ENCODE data around the gene RAI1.

The RAI1 gene

DNA sequence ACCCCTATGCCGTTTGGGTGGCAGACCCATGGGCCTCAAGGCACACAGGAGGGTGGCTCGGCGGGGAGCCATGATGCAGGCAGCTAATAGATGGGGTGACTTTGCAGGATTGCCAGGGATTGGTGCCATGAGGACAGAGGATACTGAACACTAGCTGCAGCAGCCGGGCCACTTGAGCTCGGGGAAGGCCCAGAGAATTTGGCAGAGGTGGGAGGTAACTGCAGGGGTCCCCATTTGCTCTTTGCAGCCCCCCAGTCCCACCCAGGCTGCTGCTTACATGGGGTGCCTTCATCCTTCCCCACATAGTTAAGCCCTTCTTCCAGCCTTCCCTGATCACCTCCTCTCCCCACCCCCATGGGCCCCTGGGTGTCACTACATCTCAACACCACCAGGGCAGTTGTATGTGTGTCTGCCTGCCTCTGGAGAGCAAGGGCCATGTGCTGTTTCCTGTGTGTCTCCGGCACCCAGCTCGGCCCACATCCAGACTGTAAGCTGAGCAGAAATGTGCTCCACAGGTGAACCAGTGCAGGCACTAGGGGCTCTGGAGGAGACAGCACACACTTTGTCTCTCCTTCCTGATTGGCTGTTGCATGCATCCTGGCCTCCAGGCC, 103.5 kb downstream of the RAI1 start:
- DNase-seq (ENCODE audit: low read depth): no peak

DNA sequence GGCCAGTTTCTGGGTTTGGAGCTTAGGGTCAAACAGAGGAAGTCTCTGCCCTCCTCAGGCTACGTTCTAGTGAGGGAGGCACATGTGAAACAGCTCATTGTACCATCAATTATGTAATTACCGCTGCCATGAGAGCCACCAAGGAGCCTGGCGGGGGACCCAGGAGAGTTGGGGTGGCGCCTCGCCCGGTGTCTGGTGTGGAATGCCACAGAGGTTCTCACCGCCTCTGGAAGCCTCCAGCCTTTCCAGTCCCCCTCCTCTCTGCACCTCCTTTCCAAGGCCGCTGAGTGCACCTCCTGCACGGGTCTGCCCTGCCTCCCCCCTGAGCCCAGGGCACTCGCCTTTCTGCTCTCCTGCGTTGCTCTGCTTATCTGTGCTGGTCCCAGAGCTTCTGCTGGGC, 104.1 kb downstream of the RAI1 start:
- DNase-seq (ENCODE audit: low read depth): no peak

DNA sequence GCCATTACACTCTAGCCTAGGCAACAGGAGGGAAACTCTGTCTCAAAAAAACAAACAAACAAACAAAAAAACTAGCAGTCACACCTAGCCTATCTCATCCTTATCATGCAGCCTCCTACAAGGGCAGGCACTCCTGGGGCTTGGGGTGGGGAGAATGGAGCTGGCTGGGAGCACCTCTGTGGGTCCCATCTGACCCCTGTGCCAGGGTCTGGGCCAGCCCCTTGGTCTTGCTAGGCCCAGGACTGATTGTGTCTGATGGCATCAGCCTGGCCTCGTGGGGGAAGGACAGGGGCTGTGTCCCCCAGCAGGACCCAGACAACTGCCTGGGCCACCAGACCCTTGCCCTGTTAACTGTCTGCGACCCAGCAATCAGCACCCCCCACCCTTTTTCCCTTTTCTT, 105.7 kb downstream of the RAI1 start:
- DNase-seq (ENCODE audit: low read depth): no peak

DNA sequence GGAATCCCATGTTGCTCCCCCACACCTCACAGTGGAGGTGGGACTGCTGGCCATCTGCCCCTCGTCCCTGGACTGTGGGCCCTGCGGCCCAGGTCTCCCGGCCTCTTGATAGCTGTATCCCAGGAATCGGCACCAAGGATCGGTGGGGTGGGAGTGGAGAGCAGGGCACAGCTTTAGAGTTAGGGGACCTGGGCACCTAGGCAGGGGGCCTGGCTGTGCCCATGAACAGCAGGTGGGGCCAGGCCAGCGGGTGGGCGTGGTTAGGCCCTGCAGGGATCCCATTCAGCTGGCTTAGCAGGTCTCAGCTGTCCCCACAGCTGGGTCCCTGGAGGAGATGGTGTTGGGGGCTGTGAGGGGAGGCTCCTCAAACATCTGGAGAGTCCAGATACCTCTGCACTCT, 106.3 kb downstream of the RAI1 start:
- DNase-seq (ENCODE audit: low read depth): no peak

DNA sequence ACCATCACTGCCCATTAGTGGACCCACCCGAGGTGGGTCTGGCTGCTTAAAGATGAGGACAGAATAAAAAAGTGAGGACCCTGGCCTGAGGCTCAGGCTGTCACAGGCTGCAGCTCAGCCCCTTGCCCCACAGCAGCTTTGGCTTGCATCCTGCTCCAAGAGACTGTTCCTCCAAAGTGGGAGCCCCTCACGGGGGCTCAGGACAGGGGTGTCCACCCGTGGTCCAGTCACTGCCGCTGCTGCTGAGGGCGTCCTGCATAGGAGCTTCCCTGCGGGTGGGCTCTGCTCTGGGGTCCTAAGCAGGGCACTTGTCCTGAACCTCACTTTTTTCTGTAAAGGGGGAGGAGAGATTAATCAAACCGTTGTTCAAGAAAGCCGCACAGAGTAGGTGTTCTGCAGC, 107.7 kb downstream of the RAI1 start:
- DNase-seq (ENCODE audit: low read depth): no peak

DNA sequence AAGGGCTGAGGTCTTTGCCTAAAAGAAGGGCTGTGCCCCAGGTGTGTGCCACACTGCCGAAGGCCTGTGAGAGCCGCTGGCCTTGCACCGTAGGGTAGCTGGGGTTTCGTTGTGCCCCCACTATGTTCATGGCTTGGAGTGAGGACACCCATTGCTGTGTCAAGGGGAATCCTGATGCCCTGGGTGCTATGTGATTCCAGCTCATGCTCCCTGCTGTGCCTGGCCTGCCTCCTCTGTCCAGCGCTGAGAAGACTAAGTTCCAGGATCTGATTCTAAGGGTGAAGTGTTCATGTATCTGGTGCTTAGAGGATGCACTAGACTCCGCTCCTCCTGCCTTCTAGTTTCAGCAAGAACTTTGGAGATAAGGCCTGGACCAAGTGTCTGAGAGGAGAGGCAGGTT, 108.2 kb downstream of the RAI1 start:
- no peak for DNase-seq (ENCODE audit: low read depth)

DNA sequence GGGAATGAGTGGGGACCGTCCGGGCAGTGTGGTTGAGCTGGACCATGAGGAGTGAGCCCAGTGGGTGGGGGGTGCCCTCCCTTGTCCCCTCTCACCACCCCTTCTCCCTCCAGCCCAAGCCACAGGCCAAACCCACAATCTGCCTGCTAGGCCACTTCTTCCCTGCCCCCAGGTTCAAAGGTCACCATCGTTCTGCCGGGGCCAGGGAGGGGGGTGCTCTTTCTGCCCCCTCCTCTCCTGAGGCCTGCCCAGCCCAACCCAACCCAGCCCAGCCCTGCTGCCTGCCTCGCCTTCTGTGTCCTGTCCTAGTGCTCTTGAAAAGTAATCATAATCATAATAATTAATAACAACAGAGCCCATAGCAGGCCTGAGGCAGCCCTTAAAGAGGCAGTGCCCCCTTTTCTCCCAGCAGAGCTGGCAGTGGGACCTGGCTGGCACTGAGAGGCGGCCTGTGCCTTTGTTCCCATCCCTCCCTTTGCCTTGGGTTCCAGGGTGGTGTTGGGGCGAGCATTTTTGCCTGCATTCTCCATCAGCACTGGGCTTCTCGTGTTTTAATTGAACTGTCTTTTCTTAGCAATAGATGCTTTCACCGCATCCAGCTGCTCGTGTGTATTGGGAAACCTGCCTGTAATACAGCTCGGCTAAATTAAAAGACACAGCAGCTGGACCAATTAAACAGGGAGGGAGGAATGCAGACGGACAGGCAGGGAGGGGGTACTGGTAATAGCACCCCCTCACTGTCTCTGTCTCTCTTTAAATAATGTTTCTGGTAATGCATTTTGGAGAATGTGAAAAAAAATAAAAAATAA, 108.8 kb downstream of the RAI1 start:
- no peak for DNase-seq (ENCODE audit: low read depth)

DNA sequence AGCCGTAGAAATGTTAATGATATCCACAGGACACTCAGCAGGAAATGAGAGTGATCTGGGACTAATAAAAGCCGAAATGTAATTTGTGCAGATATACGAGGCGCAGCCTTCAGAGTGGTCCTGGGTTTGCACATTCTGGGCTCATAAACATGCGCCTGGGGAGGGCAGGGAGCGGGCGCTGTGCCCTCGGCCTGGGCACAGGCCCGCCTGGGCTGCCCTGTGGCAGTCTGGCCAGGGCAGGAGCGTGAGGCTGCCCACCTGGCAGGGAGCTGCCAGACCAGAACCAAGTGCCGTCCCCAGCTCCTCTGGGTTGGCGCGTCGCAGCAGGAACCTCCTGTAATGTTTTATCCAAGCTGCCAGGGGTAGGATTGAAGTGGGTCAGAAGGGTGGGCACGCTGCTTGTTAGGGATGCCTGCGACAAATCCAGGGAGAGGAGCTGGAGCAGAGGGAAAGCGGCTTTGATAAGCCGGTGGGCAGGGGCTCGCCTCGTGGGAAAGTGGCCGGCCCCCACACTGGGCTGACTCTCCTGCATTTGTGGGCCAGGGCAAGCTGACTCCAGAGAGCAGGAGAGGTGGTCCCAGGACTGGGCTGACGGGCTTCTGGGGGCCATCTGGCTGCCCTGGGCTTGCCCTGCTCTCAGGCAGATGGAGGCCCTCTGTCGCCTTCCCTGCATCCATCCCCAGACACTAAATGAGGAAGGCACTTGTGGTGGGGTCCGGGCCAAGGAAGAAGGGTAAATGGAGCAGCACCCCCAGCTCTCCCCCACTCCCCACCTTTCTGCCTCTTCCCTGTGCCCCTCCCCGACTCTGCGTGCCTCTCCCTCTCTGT, 109.6 kb downstream of the RAI1 start:
- DNase-seq (ENCODE audit: low read depth): no peak

DNA sequence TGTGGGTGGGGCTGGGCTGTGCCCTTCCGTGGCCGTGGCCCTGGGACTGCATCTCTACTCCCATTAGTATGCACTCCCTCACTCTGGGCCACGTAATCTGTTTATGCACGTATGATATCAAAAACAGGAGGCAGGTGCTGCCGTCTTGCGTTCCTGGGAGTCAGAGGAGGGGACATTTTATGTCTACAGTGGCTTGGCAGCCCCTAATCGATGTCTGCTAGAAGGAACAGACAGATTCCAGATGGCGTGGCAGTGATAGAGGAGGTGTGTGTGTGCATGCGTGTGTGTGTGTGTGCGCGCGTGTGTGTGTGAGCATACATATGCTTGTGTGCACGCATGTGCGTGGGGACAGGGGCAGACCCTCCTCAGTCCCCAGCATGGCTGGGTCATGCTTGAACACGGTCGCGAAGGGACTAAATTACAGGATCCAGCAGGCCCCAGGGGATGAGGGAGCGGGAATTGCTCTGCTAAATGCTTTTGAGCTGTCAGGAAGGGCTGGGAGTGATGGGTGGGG, 110.8 kb downstream of the RAI1 start:
- no peak for DNase-seq (ENCODE audit: low read depth)

DNA sequence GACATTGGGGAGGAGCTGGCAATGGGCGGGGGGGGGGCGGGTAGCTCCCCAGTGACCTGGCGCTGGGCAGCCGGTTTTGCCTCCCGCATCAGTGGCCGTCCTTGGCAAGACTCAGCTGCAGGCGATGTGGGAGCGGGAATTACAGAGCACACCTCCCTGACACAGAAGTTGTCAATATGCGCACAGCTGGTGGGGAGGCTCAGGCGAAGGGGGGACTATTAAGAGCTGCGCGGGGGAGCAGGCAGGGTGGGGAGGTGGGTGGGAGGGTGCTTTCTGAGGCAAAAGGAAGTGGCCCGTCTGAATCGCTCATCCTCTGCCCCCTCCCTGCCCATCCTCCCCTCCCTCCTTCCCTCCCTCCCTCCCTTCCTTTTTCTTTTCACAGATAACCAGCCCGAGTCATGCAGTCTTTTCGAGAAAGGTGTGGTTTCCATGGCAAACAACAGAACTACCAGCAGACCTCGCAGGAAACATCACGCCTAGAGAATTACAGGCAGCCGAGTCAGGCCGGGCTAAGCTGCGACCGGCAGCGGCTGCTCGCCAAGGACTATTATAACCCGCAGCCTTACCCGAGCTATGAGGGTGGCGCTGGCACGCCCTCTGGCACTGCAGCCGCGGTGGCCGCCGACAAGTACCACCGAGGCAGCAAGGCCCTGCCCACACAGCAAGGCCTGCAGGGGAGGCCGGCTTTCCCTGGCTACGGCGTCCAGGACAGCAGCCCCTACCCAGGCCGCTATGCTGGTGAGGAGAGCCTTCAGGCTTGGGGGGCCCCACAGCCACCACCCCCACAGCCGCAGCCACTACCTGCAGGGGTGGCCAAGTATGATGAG, 111.5 kb downstream of the RAI1 start:
- DNase-seq (ENCODE audit: low read depth): no peak

DNA sequence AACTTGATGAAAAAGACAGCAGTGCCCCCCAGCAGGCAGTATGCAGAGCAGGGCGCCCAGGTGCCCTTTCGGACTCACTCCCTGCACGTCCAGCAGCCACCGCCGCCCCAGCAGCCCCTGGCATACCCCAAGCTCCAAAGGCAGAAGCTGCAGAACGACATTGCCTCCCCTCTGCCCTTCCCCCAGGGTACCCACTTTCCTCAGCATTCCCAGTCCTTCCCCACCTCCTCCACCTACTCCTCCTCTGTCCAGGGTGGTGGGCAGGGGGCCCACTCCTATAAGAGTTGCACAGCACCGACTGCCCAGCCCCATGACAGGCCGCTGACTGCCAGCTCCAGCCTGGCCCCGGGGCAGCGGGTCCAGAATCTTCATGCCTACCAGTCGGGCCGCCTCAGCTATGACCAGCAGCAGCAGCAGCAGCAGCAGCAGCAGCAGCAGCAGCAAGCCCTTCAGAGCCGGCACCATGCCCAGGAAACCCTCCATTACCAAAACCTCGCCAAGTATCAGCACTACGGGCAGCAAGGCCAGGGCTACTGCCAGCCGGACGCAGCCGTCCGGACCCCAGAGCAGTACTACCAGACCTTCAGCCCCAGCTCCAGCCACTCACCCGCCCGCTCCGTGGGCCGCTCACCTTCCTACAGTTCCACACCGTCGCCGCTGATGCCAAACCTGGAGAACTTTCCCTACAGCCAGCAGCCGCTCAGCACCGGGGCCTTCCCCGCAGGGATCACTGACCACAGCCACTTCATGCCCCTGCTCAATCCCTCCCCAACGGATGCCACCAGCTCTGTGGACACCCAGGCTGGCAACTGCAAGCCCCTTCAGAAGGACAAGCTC, 112.3 kb downstream of the RAI1 start:
- no peak for DNase-seq (ENCODE audit: low read depth)

DNA sequence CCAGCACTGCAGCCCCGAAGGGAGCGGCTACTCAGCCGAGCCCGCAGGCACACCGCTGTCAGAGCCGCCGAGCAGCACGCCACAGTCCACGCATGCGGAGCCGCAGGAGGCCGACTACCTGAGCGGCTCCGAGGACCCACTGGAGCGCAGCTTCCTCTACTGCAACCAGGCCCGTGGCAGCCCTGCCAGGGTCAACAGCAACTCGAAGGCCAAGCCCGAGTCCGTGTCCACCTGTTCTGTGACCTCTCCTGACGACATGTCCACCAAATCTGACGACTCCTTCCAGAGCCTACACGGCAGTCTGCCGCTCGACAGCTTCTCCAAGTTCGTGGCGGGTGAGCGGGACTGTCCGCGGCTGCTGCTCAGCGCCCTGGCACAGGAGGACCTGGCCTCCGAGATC, 113.1 kb downstream of the RAI1 start:
- DNase-seq (ENCODE audit: low read depth): no peak

DNA sequence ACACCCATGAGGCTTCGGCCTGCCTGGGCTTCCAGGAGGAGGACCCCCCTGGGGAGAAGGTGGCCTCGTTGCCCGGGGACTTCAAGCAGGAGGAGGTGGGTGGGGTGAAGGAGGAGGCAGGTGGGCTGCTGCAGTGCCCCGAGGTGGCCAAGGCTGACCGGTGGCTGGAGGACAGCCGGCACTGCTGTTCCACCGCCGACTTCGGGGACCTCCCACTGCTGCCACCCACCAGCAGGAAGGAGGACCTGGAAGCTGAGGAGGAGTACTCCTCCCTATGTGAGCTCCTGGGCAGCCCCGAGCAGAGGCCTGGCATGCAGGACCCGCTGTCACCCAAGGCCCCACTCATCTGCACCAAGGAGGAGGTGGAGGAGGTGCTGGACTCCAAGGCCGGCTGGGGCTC, 114.0 kb downstream of the RAI1 start:
- no peak for DNase-seq (ENCODE audit: low read depth)

DNA sequence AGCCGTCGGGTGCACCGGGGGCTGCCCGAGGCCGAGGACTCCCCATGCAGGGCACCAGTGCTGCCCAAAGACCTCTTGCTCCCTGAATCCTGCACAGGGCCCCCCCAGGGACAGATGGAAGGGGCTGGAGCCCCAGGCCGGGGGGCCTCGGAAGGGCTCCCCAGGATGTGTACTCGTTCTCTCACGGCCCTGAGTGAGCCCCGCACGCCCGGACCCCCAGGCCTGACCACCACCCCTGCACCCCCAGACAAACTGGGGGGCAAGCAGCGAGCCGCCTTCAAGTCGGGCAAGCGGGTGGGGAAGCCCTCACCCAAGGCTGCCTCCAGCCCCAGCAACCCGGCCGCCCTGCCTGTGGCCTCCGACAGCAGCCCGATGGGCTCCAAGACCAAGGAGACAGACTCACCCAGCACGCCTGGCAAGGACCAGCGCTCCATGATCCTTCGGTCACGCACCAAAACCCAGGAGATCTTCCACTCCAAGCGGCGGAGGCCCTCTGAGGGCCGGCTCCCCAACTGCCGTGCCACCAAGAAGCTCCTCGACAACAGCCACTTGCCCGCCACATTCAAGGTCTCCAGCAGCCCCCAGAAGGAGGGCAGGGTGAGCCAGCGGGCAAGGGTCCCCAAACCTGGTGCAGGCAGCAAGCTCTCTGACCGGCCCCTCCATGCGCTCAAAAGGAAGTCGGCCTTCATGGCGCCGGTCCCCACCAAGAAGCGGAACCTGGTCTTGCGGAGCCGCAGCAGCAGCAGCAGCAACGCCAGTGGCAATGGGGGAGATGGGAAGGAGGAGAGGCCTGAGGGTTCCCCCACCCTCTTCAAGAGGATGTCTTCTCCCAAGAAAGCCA, 114.9 kb downstream of the RAI1 start:
- no peak for DNase-seq (ENCODE audit: low read depth)

DNA sequence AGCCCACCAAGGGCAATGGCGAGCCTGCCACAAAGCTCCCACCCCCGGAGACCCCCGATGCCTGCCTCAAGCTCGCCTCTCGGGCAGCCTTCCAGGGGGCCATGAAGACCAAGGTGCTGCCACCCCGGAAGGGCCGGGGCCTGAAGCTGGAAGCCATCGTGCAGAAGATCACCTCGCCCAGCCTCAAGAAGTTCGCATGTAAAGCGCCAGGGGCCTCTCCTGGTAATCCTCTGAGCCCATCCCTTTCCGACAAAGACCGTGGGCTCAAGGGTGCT, 115.5 kb downstream of the RAI1 start:
- DNase-seq (ENCODE audit: low read depth): no peak

DNA sequence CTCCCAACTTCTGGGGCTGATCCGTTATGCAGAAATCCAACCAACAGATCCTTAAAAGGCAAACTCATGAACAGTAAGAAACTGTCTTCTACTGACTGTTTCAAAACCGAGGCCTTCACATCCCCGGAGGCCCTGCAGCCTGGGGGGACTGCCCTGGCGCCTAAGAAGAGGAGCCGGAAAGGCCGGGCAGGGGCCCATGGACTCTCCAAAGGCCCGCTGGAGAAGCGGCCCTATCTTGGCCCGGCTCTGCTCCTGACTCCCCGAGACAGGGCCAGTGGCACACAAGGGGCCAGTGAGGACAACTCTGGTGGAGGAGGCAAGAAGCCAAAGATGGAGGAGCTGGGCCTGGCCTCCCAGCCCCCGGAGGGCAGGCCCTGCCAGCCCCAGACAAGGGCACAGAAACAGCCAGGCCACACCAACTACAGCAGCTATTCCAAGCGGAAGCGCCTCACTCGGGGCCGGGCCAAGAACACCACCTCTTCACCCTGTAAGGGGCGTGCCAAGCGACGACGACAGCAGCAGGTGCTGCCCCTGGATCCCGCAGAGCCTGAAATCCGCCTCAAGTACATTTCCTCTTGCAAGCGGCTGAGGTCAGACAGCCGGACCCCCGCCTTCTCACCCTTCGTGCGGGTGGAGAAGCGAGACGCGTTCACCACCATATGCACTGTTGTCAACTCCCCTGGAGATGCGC, 116.0 kb downstream of the RAI1 start:
- DNase-seq (ENCODE audit: low read depth): no peak

DNA sequence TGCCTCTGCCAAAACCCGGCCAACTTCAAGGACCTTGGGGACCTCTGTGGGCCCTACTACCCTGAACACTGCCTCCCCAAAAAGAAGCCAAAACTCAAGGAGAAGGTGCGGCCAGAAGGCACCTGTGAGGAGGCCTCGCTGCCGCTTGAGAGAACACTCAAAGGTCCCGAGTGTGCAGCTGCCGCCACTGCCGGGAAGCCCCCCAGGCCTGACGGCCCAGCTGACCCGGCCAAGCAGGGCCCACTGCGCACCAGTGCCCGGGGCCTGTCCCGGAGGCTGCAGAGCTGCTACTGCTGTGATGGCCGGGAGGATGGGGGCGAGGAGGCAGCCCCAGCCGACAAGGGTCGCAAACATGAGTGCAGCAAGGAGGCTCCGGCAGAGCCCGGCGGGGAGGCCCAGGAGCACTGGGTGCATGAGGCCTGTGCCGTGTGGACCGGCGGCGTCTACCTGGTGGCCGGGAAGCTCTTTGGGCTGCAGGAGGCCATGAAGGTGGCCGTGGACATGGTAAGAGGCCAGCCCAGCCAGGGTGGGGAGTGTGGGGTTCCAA, 116.8 kb downstream of the RAI1 start:
- no peak for DNase-seq (ENCODE audit: low read depth)

DNA sequence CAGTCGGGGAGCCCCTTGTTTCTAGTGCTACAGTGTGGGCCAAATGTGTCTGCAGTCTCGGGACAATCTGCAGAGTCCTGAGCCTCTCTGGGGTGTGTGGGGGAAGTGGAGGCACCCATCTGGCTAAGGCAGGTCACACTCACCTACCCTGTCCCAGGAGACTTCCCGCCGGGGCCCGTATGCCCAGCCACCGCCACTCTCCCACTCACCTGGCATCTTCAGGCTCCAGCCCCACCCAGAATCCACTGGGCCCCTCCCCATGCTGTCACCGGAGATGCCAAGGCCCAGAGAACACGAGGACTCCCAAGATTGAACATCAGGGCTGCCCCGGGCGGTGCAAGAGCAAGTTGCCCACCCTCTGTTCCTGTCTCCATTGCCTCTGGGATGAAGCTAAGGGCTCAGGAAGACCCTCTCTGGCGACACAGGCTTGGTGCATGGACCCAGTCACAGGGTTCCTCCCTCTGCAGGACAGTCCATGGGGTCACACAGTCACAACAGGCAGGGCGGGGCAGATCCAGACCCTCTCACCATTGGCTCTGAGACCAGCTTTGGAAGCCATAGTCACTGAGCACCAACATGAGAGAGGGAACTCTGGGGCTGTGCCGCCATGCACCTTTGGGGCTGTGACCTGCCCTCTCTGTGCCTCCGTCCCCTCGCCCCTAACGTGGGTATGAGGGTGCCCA, 117.5 kb downstream of the RAI1 start:
- no peak for DNase-seq (ENCODE audit: low read depth)

DNA sequence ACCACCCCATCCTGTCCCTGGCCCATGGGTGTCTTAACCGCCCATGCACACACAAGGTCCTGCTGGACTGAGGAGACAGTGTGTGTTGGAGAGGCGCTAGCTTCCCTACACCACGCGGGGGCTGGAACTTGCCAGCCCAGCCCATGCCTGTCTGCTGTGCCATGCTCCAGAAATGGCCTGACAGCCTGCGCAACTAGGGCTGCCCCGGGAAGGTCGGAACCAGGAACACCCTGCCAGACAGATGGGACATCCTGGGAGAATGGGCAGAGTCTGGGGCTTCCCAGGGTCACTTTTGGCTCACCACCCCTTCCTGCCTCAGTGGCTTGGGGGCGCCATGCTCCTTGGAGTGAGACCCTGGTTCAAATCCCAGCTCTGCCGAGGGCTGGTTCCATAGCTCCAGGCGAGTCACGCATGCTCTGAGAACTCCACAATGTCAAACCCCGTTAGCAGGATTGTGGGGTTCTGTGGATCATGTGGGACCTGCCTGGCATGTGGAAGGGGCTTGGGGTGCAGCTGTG, 119.3 kb downstream of the RAI1 start:
- no peak for DNase-seq (ENCODE audit: low read depth)

Data from non-pigmented ciliary epithelial cell (primary cell).